ENCODE data around the gene TNFRSF19. TPM values are rescaled to one million over a fixed set of nuclear protein-coding genes. Genes with fewer than 3 reads are reported as not detected.
A peak's percentile ranks its signal among the peaks of the same experiment; 100 is the strongest.

Gene TNFRSF19
- total and polyA plus RNA-seq, 2 of the 13 experiments (the other 11 are each of a cell fraction or from before 2014, with no cell fraction given) = 75.3 to 77.7 TPM

DNA sequence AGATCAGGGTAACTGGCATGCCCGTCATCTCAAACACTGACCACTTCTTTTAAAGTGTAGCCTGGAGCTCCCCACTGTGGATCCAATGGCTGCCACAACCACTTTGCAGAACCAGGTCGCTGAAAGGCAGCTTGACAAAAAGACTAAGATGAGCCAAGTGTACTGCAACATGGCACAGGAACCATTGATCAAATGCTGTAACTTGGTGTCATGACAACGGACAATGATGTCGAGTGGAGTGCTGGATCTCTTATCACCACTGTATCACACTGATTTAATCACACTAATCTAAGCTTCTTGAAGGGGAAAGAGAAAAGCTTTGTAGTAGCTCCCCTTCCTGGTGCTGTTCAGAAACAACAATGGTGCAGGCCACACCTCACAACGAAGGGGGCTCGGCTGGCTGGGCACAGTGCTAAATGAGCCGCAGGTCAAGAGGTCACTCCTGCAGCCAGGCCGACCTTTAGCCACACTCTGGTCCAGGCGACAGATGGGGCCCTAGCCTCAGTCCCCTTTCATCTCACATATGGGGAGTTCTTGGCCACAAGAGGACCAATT is 2.2 kb upstream of the TNFRSF19 start (continued):
- TF ChIP-seq SCMH1 (CRISPR knock-in tag; IDR thresholded peaks at IDR 0.05; ENCODE audit: borderline replicate concordance) = no peak
- TF ChIP-seq RNF2 (conservative IDR thresholded peaks at IDR 0.05; ENCODE audit: low read depth) = no peak
- no peak for TF ChIP-seq ZNF496 (CRISPR knock-in tag; IDR thresholded peaks at IDR 0.05; ENCODE audit: insufficient replicate concordance)
- TF ChIP-seq GTF3A (CRISPR knock-in tag; conservative IDR thresholded peaks at IDR 0.05) = no peak
- TF ChIP-seq KDM2A (CRISPR knock-in tag; IDR thresholded peaks at IDR 0.05; ENCODE audit: borderline replicate concordance, low read depth) = no peak; the same call in 1 of the 2 replicates
- TF ChIP-seq ZNF296 (CRISPR knock-in tag; conservative IDR thresholded peaks at IDR 0.05) = no peak
- no peak; the same call in 1 of the 2 replicates for TF ChIP-seq TBX3 (IDR thresholded peaks at IDR 0.05; ENCODE audit: borderline replicate concordance)
- no peak for TF ChIP-seq ZNF547 (CRISPR knock-in tag; IDR thresholded peaks at IDR 0.05)
- no peak for TF ChIP-seq ZNF891 (CRISPR knock-in tag; IDR thresholded peaks at IDR 0.05)
- no peak for TF ChIP-seq ATM (IDR thresholded peaks at IDR 0.05; ENCODE audit: borderline replicate concordance)
- TF ChIP-seq ZNF777 (CRISPR knock-in tag; IDR thresholded peaks at IDR 0.05) = no peak
- TF ChIP-seq GPN1 (CRISPR knock-in tag; IDR thresholded peaks at IDR 0.05; ENCODE audit: borderline replicate concordance) = no peak
- TF ChIP-seq ZSCAN31 (CRISPR knock-in tag; IDR thresholded peaks at IDR 0.05; ENCODE audit: low read depth) = no peak
- no peak for TF ChIP-seq CCAR2 (optimal IDR thresholded peaks at IDR 0.05; ENCODE audit: low read depth, low read length)
- no peak for TF ChIP-seq MXD4 (CRISPR knock-in tag; IDR thresholded peaks at IDR 0.05)
- TF ChIP-seq, protein P1, sequence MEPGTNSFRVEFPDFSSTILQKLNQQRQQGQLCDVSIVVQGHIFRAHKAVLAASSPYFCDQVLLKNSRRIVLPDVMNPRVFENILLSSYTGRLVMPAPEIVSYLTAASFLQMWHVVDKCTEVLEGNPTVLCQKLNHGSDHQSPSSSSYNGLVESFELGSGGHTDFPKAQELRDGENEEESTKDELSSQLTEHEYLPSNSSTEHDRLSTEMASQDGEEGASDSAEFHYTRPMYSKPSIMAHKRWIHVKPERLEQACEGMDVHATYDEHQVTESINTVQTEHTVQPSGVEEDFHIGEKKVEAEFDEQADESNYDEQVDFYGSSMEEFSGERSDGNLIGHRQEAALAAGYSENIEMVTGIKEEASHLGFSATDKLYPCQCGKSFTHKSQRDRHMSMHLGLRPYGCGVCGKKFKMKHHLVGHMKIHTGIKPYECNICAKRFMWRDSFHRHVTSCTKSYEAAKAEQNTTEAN (CRISPR knock-in tag; conservative IDR thresholded peaks at IDR 0.05) = no peak
- TF ChIP-seq SATB2 (CRISPR knock-in tag; IDR thresholded peaks at IDR 0.05) = no peak
- no peak for TF ChIP-seq SETDB1 (CRISPR knock-in tag; IDR thresholded peaks at IDR 0.05; ENCODE audit: borderline replicate concordance)
- TF ChIP-seq, protein P2, sequence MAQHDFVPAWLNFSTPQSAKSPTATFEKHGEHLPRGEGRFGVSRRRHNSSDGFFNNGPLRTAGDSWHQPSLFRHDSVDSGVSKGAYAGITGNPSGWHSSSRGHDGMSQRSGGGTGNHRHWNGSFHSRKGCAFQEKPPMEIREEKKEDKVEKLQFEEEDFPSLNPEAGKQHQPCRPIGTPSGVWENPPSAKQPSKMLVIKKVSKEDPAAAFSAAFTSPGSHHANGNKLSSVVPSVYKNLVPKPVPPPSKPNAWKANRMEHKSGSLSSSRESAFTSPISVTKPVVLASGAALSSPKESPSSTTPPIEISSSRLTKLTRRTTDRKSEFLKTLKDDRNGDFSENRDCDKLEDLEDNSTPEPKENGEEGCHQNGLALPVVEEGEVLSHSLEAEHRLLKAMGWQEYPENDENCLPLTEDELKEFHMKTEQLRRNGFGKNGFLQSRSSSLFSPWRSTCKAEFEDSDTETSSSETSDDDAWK (CRISPR knock-in tag; IDR thresholded peaks at IDR 0.05) = no peak
- no peak for TF ChIP-seq SP140L (CRISPR knock-in tag; IDR thresholded peaks at IDR 0.05; ENCODE audit: borderline replicate concordance)
- TF ChIP-seq ZSCAN9 (CRISPR knock-in tag; IDR thresholded peaks at IDR 0.05; ENCODE audit: borderline replicate concordance) = no peak
- peak; percentile 6; the same call in 1 of the 2 replicates for TF ChIP-seq FOXA3 (CRISPR knock-in tag; IDR thresholded peaks at IDR 0.05)
- TF ChIP-seq ISL2 (CRISPR knock-in tag; IDR thresholded peaks at IDR 0.05) = no peak; the same call in 1 of the 2 replicates
- TF ChIP-seq, protein P3, sequence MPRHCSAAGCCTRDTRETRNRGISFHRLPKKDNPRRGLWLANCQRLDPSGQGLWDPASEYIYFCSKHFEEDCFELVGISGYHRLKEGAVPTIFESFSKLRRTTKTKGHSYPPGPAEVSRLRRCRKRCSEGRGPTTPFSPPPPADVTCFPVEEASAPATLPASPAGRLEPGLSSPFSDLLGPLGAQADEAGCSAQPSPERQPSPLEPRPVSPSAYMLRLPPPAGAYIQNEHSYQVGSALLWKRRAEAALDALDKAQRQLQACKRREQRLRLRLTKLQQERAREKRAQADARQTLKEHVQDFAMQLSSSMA (CRISPR knock-in tag; IDR thresholded peaks at IDR 0.05) = no peak
- TF ChIP-seq ZFX (CRISPR knock-in tag; IDR thresholded peaks at IDR 0.05; ENCODE audit: low read depth) = no peak
- peak; percentile 21; the same call in 1 of the 2 replicates for TF ChIP-seq FOSL2 (CRISPR knock-in tag; IDR thresholded peaks at IDR 0.05)
- no peak for TF ChIP-seq ZNF772 (CRISPR knock-in tag; IDR thresholded peaks at IDR 0.05)
- no peak for TF ChIP-seq ZBTB38 (CRISPR knock-in tag; IDR thresholded peaks at IDR 0.05)
